Measurements from ENCODE around the gene SLC5A10.

DNA sequence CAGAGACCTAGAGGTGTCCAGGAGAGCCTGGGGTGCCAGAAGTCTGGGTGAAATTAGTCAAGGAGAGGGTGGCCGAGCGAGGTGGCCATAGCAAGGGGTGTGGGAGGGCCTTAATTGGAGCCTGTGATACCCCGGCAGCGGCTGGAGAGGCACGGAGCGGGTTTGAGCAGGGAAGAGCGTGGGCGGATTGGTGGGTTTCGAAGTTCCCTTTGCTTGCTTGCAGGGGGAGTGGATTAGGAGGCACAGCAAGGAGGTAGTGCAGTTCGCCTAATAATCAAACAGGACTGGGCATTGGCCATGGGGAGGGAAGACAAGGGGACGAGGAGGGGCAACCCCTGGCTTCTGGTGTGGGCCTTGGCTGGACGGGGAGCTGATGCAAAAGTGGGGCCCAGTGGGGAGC is 58.0 kb downstream of the SLC5A10 start:
- TF ChIP-seq, protein P1, sequence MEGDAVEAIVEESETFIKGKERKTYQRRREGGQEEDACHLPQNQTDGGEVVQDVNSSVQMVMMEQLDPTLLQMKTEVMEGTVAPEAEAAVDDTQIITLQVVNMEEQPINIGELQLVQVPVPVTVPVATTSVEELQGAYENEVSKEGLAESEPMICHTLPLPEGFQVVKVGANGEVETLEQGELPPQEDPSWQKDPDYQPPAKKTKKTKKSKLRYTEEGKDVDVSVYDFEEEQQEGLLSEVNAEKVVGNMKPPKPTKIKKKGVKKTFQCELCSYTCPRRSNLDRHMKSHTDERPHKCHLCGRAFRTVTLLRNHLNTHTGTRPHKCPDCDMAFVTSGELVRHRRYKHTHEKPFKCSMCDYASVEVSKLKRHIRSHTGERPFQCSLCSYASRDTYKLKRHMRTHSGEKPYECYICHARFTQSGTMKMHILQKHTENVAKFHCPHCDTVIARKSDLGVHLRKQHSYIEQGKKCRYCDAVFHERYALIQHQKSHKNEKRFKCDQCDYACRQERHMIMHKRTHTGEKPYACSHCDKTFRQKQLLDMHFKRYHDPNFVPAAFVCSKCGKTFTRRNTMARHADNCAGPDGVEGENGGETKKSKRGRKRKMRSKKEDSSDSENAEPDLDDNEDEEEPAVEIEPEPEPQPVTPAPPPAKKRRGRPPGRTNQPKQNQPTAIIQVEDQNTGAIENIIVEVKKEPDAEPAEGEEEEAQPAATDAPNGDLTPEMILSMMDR (IDR thresholded peaks at IDR 0.05), result no peak
- TF ChIP-seq ZFX (IDR thresholded peaks at IDR 0.05; ENCODE audit: borderline replicate concordance), result no peak
